HepG2 (cell line): Measurements from ENCODE around the gene PDK2. TPM values are rescaled to one million over a fixed set of nuclear protein-coding genes. Genes with fewer than 3 reads are reported as not detected.
A peak's percentile ranks its signal among the peaks of the same experiment; 100 is the strongest.

Source experiments
- FOXC1 ChIP-seq: sonication (generic); formaldehyde crosslinking; IDR thresholded peaks from 2 replicates; pipeline ENCODE4 v1.8.0; 2022; ENCODE audit warnings: mild to moderate bottlenecking, missing genetic modification reagents, borderline replicate concordance
- FOXO1 ChIP-seq: sonication (generic); formaldehyde crosslinking; IDR thresholded peaks from 2 replicates; pipeline ENCODE4 v1.4.0; 2020; ENCODE audit warnings: missing genetic modification reagents
- HMG20A ChIP-seq: IDR thresholded peaks from 2 replicates; pipeline ENCODE4 v1.6.1; 2016; ENCODE audit warnings: borderline replicate concordance
- PHF21A ChIP-seq: sonication (generic); formaldehyde crosslinking; IDR thresholded peaks from 2 replicates; pipeline ENCODE4 v1.5.0; 2020; ENCODE audit warnings: mild to moderate bottlenecking, missing genetic modification reagents
- SALL1 ChIP-seq: sonication (generic); formaldehyde crosslinking; IDR thresholded peaks from 2 replicates; pipeline ENCODE4 v1.8.0; 2022; ENCODE audit warnings: mild to moderate bottlenecking, missing genetic modification reagents
- SALL2 ChIP-seq: sonication (generic); formaldehyde crosslinking; IDR thresholded peaks from 2 replicates; pipeline ENCODE4 v1.8.1; 2023; ENCODE audit warnings: mild to moderate bottlenecking, missing genetic modification reagents, inconsistent platforms
- SATB2 ChIP-seq: sonication (generic); formaldehyde crosslinking; IDR thresholded peaks from 2 replicates; pipeline ENCODE4 v1.5.0; 2020; ENCODE audit warnings: missing genetic modification reagents
- SETDB1 ChIP-seq: sonication (generic); formaldehyde crosslinking; IDR thresholded peaks from 2 replicates; pipeline ENCODE4 v1.5.1; 2020; ENCODE audit warnings: missing genetic modification reagents, mild to moderate bottlenecking, borderline replicate concordance
- ZNF670 ChIP-seq: sonication (generic); formaldehyde crosslinking; IDR thresholded peaks from 2 replicates; pipeline ENCODE4 v1.8.0; 2022; ENCODE audit warnings: mild to moderate bottlenecking, missing genetic modification reagents, borderline replicate concordance
- ZNF687 ChIP-seq: sonication (generic); formaldehyde crosslinking; IDR thresholded peaks from 2 replicates; pipeline ENCODE4 v1.5.1; 2020; ENCODE audit warnings: mild to moderate bottlenecking, missing genetic modification reagents, moderate library complexity
- polyA plus RNA-seq, 8 experiments: library from polyadenylated mRNA; depleted of rRNA in 3 of 8; stranded (reverse) in 7 of 8; unstranded in 1 of 8; fragments of >200 nt; fragmentation: Illumina TruSeq in 4 of 8; extraction: Trizol in 4 of 8; gene quantifications; 2 replicates each; pipeline versions ENCODE4 v1.2.1 to v1.2.3, GENCODE V29; 2011 to 2016; ENCODE audit warnings: low read depth in 4 of 8, missing spikeins in 1 of 8, mixed read lengths in 1 of 8; ENCODE audit not compliant: insufficient read depth in 1 of 8
- total RNA-seq, 5 experiments: library from RNA; depleted of rRNA; stranded (reverse); fragments of >200 nt; fragmentation: Illumina TruSeq; extraction: Trizol; gene quantifications; 2 replicates each; pipeline ENCODE4 v1.2.3, GENCODE V29; 2016; ENCODE audit warnings: low read depth in 1 of 5
- TF ChIP-seq, protein P1 (sequence below): sonication (generic); formaldehyde crosslinking; conservative IDR thresholded peaks from 2 replicates; pipeline ENCODE4 v1.8.0; 2022; ENCODE audit warnings: mild to moderate bottlenecking, moderate library complexity, missing genetic modification reagents
- TF ChIP-seq, protein P2 (sequence below), 2 experiments: sonication (generic) in 1 of 2; formaldehyde crosslinking in 1 of 2; IDR thresholded peaks; 2 replicates each; pipeline versions ENCODE4 v1.4.0 to v1.6.1; 2018 to 2020; ENCODE audit warnings: missing genetic modification reagents in 2 of 2, borderline replicate concordance in 1 of 2, low read depth in 1 of 2, mild to moderate bottlenecking in 1 of 2, missing biosample characterization in 1 of 2
- TF ChIP-seq, protein P3 (sequence below): sonication (generic); formaldehyde crosslinking; IDR thresholded peaks from 2 replicates; pipeline ENCODE4 v1.9.0; 2022; ENCODE audit warnings: missing genetic modification reagents, mild to moderate bottlenecking, borderline replicate concordance

Gene PDK2
- total and polyA plus RNA-seq, 2 of the 13 experiments (the other 11 are each of a cell fraction or from before 2014, with no cell fraction given) = 18.5 to 59.7 TPM

GRCh38 chr17:50079334-50080095, 15.6 kb upstream of the PDK2 start (continued):
- TF ChIP-seq ZNF687 (CRISPR knock-in tag) = peak; percentile 61
- TF ChIP-seq SATB2 (CRISPR knock-in tag) = no peak
- TF ChIP-seq SALL1 (CRISPR knock-in tag) = peak; percentile 50; the same call in 1 of the 2 replicates
- TF ChIP-seq, protein P1, sequence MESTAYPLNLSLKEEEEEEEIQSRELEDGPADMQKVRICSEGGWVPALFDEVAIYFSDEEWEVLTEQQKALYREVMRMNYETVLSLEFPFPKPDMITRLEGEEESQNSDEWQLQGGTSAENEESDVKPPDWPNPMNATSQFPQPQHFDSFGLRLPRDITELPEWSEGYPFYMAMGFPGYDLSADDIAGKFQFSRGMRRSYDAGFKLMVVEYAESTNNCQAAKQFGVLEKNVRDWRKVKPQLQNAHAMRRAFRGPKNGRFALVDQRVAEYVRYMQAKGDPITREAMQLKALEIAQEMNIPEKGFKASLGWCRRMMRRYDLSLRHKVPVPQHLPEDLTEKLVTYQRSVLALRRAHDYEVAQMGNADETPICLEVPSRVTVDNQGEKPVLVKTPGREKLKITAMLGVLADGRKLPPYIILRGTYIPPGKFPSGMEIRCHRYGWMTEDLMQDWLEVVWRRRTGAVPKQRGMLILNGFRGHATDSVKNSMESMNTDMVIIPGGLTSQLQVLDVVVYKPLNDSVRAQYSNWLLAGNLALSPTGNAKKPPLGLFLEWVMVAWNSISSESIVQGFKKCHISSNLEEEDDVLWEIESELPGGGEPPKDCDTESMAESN = peak; percentile 80
- TF ChIP-seq, protein P2, sequence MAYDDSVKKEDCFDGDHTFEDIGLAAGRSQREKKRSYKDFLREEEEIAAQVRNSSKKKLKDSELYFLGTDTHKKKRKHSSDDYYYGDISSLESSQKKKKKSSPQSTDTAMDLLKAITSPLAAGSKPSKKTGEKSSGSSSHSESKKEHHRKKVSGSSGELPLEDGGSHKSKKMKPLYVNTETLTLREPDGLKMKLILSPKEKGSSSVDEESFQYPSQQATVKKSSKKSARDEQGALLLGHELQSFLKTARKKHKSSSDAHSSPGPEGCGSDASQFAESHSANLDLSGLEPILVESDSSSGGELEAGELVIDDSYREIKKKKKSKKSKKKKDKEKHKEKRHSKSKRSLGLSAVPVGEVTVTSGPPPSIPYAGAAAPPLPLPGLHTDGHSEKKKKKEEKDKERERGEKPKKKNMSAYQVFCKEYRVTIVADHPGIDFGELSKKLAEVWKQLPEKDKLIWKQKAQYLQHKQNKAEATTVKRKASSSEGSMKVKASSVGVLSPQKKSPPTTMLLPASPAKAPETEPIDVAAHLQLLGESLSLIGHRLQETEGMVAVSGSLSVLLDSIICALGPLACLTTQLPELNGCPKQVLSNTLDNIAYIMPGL (CRISPR knock-in tag; IDR thresholded peaks at IDR 0.05; ENCODE audit: borderline replicate concordance in 1 of 2, low read depth in 1 of 2) = peak; percentile 97 to 98
- TF ChIP-seq FOXC1 (CRISPR knock-in tag) = peak; percentile 70; the same call in 1 of the 2 replicates
- TF ChIP-seq FOXO1 (CRISPR knock-in tag) = peak; percentile 15; the same call in 1 of the 2 replicates
- TF ChIP-seq, protein P3, sequence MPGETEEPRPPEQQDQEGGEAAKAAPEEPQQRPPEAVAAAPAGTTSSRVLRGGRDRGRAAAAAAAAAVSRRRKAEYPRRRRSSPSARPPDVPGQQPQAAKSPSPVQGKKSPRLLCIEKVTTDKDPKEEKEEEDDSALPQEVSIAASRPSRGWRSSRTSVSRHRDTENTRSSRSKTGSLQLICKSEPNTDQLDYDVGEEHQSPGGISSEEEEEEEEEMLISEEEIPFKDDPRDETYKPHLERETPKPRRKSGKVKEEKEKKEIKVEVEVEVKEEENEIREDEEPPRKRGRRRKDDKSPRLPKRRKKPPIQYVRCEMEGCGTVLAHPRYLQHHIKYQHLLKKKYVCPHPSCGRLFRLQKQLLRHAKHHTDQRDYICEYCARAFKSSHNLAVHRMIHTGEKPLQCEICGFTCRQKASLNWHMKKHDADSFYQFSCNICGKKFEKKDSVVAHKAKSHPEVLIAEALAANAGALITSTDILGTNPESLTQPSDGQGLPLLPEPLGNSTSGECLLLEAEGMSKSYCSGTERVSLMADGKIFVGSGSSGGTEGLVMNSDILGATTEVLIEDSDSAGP (CRISPR knock-in tag) = peak; percentile 75
- TF ChIP-seq HMG20A (CRISPR knock-in tag) = no peak
- TF ChIP-seq SALL2 (CRISPR knock-in tag) = 0 out of 2 replicates have a peak, but pooled peaks have one; percentile 17
- TF ChIP-seq PHF21A = no peak
- no peak for TF ChIP-seq SETDB1
- TF ChIP-seq ZNF670 (CRISPR knock-in tag) = no peak
